Transverse colon (tissue), 4 donors: ENCODE measurements around the gene RANBP9. TPM values are rescaled to one million over a fixed set of nuclear protein-coding genes. Genes with fewer than 3 reads are reported as not detected.

Experiments used
- DNase-seq: peaks from one replicate; pipeline ENCODE4 v3.0.0-alpha.2; 2019
- H3K27ac ChIP-seq, 4 donors: fragments of 200-600 bp; sonication (generic); 2 replicates each; pipeline ENCODE4 v1.5.1; 2016 to 2018; ENCODE audit warnings: inconsistent platforms in 4 of 4
- H3K27me3 ChIP-seq: fragments of 200-600 bp; sonication (generic); 2 replicates; pipeline ENCODE4 v1.5.1; 2017; ENCODE audit warnings: inconsistent platforms
- H3K36me3 ChIP-seq, 4 donors: fragments of 200-600 bp; sonication (generic); 2 replicates each; pipeline ENCODE4 v1.5.1; 2017 to 2019; ENCODE audit warnings: inconsistent platforms in 4 of 4
- H3K4me1 ChIP-seq, 4 donors: fragments of 200-600 bp; sonication (generic); 2 replicates each; pipeline ENCODE4 v1.5.1; 2017 to 2020; ENCODE audit warnings: inconsistent platforms in 4 of 4
- H3K4me3 ChIP-seq, 4 donors: fragments of 200-600 bp; sonication (generic); 1 replicate in 1 of 4; 2 replicates in 3 of 4; pipeline versions ENCODE4 v1.5.1 to v1.6.1; 2017 to 2019; ENCODE audit warnings: inconsistent platforms in 4 of 4
- H3K9me3 ChIP-seq, 2 donors: fragments of 200-600 bp; sonication (generic); 2 replicates each; pipeline ENCODE4 v1.5.1; 2017 to 2019; ENCODE audit warnings: inconsistent platforms in 2 of 2
- EP300 ChIP-seq: sonication (generic); formaldehyde crosslinking; IDR thresholded peaks from one replicate; pipeline ENCODE4 v1.6.1; 2017; ENCODE audit warnings: antibody characterized with exemption, low read depth
- POLR2A ChIP-seq: fragments of 450-650 bp; IDR thresholded peaks from one replicate; pipeline ENCODE4 v1.6.1; 2016; ENCODE audit warnings: antibody characterized with exemption, mild to moderate bottlenecking, moderate library complexity
- POLR2AphosphoS5 ChIP-seq, 3 donors: sonication (generic); formaldehyde crosslinking; IDR thresholded peaks; one replicate each; pipeline ENCODE4 v1.6.1; 2016; ENCODE audit warnings: antibody characterized with exemption in 3 of 3
- WGBS, 2 donors: methylation state at CpG; one replicate each; pipeline ENCODE4 v1.1.5; 2018; ENCODE audit warnings: low coverage in 1 of 2; 5-methylcytosine and 5-hydroxymethylcytosine counted together
- in situ Hi-C, 4 donors: fragments of 200-750 bp; cut with MboI; loops; one replicate each; pipeline versions ENCODE4 v1.15.0 to v1.15.1; 2017; ENCODE audit warnings: low sequenced_read_pairs in 3 of 4, low pct_ligation_motif_present in 1 of 4, low pct_unique_long_range_greater_than_20kb in 1 of 4
- intact Hi-C: fragments of 100-400 bp; cut with DNase I; formaldehyde crosslinking; loops from one replicate; pipeline ENCODE4 v1.15.1; 2023; ENCODE audit warnings: low total_unique reads
- total RNA-seq, 4 donors: library from RNA; depleted of rRNA; stranded (reverse); fragments of >200 nt; gene quantifications; one replicate each; pipeline ENCODE4 v1.1.0, GENCODE V29; 2016
- TF ChIP-seq, protein P1 (sequence below), 5 experiments: fragments of 200-600 bp in 3 of 5; fragments of 450-650 bp in 2 of 5; sonication (generic) in 3 of 5; IDR thresholded peaks; 1 replicate in 2 of 5; 2 replicates in 3 of 5; pipeline ENCODE4 v1.5.1; 2016 to 2017; ENCODE audit warnings: antibody characterized with exemption in 5 of 5, inconsistent platforms in 3 of 5, mild to moderate bottlenecking in 2 of 5, moderate library complexity in 1 of 5

Gene RANBP9
- total RNA-seq, 4 donors from 2014 or later: 17.9 to 40.8 (median 37.4) TPM

DNA sequence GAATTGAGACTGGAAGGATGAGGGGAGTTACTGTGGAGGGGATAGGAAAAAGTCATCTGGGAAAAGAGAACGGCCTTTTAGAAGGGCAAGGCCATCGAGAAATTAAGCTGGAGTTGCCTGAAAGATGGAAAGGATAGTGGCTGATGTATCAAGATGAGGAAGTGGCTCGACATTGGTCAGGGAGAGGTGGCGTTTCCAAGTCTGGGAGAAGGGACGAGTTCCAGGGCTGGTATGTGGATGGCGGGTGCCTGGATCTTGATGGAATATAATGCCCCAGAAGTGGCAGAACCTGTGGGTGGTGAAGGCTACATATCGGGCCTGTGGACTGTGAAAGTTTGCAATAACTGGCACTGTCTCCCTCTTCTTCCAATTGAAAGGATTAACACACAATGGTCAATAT is 139.4 kb downstream of the RANBP9 start:
- DNase-seq: no peak
- H3K9me3 ChIP-seq: no peaks in the 10 kb centered on the region
- peaks cover 0 to 19% (median 7%) of the 10 kb centered on the region in 4 donors for H3K4me1 ChIP-seq
- intact Hi-C loops: no loop called here
- H3K27me3 ChIP-seq: peaks cover 6% of the 10 kb centered on the region
- in situ Hi-C loops: no loop called here
- H3K27ac ChIP-seq: no peak overlapping the region
- 88 to 93% methylated on average over 6 to 7 of the region's 7 CpGs for WGBS, 2 donors
- H3K36me3 ChIP-seq: no peaks in the 10 kb centered on the region
- no peak for TF ChIP-seq POLR2AphosphoS5 (IDR thresholded peaks at IDR 0.05)
- TF ChIP-seq POLR2A: no peak
- TF ChIP-seq, protein P1, sequence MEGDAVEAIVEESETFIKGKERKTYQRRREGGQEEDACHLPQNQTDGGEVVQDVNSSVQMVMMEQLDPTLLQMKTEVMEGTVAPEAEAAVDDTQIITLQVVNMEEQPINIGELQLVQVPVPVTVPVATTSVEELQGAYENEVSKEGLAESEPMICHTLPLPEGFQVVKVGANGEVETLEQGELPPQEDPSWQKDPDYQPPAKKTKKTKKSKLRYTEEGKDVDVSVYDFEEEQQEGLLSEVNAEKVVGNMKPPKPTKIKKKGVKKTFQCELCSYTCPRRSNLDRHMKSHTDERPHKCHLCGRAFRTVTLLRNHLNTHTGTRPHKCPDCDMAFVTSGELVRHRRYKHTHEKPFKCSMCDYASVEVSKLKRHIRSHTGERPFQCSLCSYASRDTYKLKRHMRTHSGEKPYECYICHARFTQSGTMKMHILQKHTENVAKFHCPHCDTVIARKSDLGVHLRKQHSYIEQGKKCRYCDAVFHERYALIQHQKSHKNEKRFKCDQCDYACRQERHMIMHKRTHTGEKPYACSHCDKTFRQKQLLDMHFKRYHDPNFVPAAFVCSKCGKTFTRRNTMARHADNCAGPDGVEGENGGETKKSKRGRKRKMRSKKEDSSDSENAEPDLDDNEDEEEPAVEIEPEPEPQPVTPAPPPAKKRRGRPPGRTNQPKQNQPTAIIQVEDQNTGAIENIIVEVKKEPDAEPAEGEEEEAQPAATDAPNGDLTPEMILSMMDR (IDR thresholded peaks at IDR 0.05): no peak
- no peak for TF ChIP-seq EP300
- H3K4me3 ChIP-seq: no peak overlapping the region

Other genes starting within 250 kb of the RANBP9 start
- gene GFOD1, start 224.2 kb downstream of the RANBP9 start, total RNA-seq: 10 to 100 TPM in 3 of 4 donors, 1 to 10 TPM in 1; 8.4 to 36.7 (median 19.9) TPM
- gene SIRT5, start 137.2 kb downstream of the RANBP9 start, total RNA-seq: 10 to 100 TPM; 10.1 to 21.0 (median 13.9) TPM
- gene NOL7, start 96.5 kb downstream of the RANBP9 start, total RNA-seq: 100 to 1,000 TPM in 1 of 4 donors, 10 to 100 TPM in 3; 44.1 to 159 (median 86.6) TPM
- gene MCUR1, start 102.7 kb upstream of the RANBP9 start, total RNA-seq: 10 to 100 TPM; 25.7 to 58.7 (median 31.1) TPM
- gene RNF182, start 213.1 kb upstream of the RANBP9 start, total RNA-seq: not detected